ENCODE data around the gene TMEM74B.

Gene TMEM74B

GRCh38 chr20:1166948-1167720 lies 17.6 kb downstream of the TMEM74B start:
- DNase-seq (ENCODE audit: low read depth) = no peak
- TF ChIP-seq CTCF (IDR thresholded peaks at IDR 0.05; ENCODE audit: control insufficient read depth, extremely low read depth, insufficient read depth) = no peak
- no peak overlapping the region for H3K4me3 ChIP-seq (ENCODE audit: low read depth, low read length)

- no peak for DNase-seq (ENCODE audit: low read depth)
- no peak overlapping the region for H3K4me3 ChIP-seq (ENCODE audit: low read depth, low read length)
- no peak for TF ChIP-seq CTCF (IDR thresholded peaks at IDR 0.05; ENCODE audit: control insufficient read depth, extremely low read depth, insufficient read depth)
Measured at GRCh38 chr20:1165941-1166340, 18.8 kb downstream of the TMEM74B start.

- DNase-seq (ENCODE audit: low read depth) = no peak
- no peak overlapping the region for H3K4me3 ChIP-seq (ENCODE audit: low read depth, low read length)
- no peak for TF ChIP-seq CTCF (IDR thresholded peaks at IDR 0.05; ENCODE audit: control insufficient read depth, extremely low read depth, insufficient read depth)
Measured at GRCh38 chr20:1165521-1165920, 19.3 kb downstream of the TMEM74B start.

- H3K4me3 ChIP-seq (ENCODE audit: low read depth, low read length) = no peak overlapping the region
- no peak for TF ChIP-seq CTCF (IDR thresholded peaks at IDR 0.05; ENCODE audit: control insufficient read depth, extremely low read depth, insufficient read depth)
- DNase-seq (ENCODE audit: low read depth) = no peak
Measured at GRCh38 chr20:1164871-1165270, 19.9 kb downstream of the TMEM74B start.

GRCh38 chr20:1163653-1164052 lies 21.1 kb downstream of the TMEM74B start:
- H3K4me3 ChIP-seq (ENCODE audit: low read depth, low read length) = no peak overlapping the region
- no peak for TF ChIP-seq CTCF (IDR thresholded peaks at IDR 0.05; ENCODE audit: control insufficient read depth, extremely low read depth, insufficient read depth)
- DNase-seq (ENCODE audit: low read depth) = no peak

- H3K4me3 ChIP-seq (ENCODE audit: low read depth, low read length) = no peak overlapping the region
- TF ChIP-seq CTCF (IDR thresholded peaks at IDR 0.05; ENCODE audit: control insufficient read depth, extremely low read depth, insufficient read depth) = no peak
- DNase-seq (ENCODE audit: low read depth) = no peak
Measured at GRCh38 chr20:1163105-1163504, 21.7 kb downstream of the TMEM74B start.

- no peak for TF ChIP-seq CTCF (IDR thresholded peaks at IDR 0.05; ENCODE audit: control insufficient read depth, extremely low read depth, insufficient read depth)
- no peak for DNase-seq (ENCODE audit: low read depth)
- no peak overlapping the region for H3K4me3 ChIP-seq (ENCODE audit: low read depth, low read length)
Measured at GRCh38 chr20:1160991-1161390, 23.8 kb downstream of the TMEM74B start.

Data from LNCaP clone FGC (cell line).